GM23338 (cell line): Measurements from ENCODE around the gene GRAMD1A. TPM values are rescaled to one million over a fixed set of nuclear protein-coding genes. Genes with fewer than 3 reads are reported as not detected.

ENCODE experiments used
- ATAC-seq: fragments of 200-7000 bp; cut with Tn5 transposase; 3 replicates; pipeline ENCODE4 v1.9.1; 2020
- DNase-seq: peaks from one replicate; pipeline ENCODE4 v3.0.0-alpha.2; 2015; ENCODE audit warnings: low spot score
- H2AFZ ChIP-seq: fragments of 200-600 bp; sonication (generic); 2 replicates; pipeline ENCODE4 v1.8.0; 2016; ENCODE audit warnings: antibody characterized with exemption, mild to moderate bottlenecking, moderate library complexity
- H3F3A ChIP-seq: fragments of 200-600 bp; sonication (generic); replicated peaks from 2 replicates; pipeline ENCODE4 v1.8.0; 2017; ENCODE audit warnings: antibody characterized with exemption, mixed run types, low read depth
- H3K27ac ChIP-seq: fragments of 200-600 bp; sonication (generic); 2 replicates; pipeline ENCODE4 v1.6.1; 2016; ENCODE audit warnings: low read depth
- H3K27me3 ChIP-seq: fragments of 200-600 bp; sonication (generic); 2 replicates; pipeline ENCODE4 v1.8.0; 2016; ENCODE audit warnings: mild to moderate bottlenecking, mixed run types, moderate library complexity; ENCODE audit not compliant: insufficient read depth
- H3K36me3 ChIP-seq: fragments of 200-600 bp; sonication (generic); 2 replicates; pipeline ENCODE4 v1.8.0; 2016; ENCODE audit warnings: mild to moderate bottlenecking; ENCODE audit not compliant: insufficient read depth
- H3K4me1 ChIP-seq: fragments of 200-600 bp; sonication (generic); 2 replicates; pipeline ENCODE4 v1.8.0; 2016; ENCODE audit warnings: mild to moderate bottlenecking, moderate library complexity; ENCODE audit not compliant: insufficient read depth
- H3K4me2 ChIP-seq: fragments of 200-600 bp; sonication (generic); 2 replicates; pipeline ENCODE4 v1.7.1; 2017; ENCODE audit warnings: mixed run types
- H3K4me3 ChIP-seq: fragments of 200-600 bp; sonication (generic); 2 replicates; pipeline ENCODE4 v1.6.1; 2016; ENCODE audit warnings: mixed run types
- H3K79me2 ChIP-seq: fragments of 200-600 bp; sonication (generic); replicated peaks from 2 replicates; pipeline ENCODE4 v1.8.0; 2017; ENCODE audit warnings: mild to moderate bottlenecking; ENCODE audit not compliant: insufficient read depth
- H3K9me2 ChIP-seq: fragments of 200-600 bp; sonication (generic); 2 replicates; pipeline ENCODE4 v1.8.0; 2017; ENCODE audit not compliant: insufficient read depth
- H4K20me1 ChIP-seq: fragments of 200-600 bp; sonication (generic); replicated peaks from 2 replicates; pipeline ENCODE4 v1.8.0; 2017; ENCODE audit warnings: mild to moderate bottlenecking; ENCODE audit not compliant: insufficient read depth
- H3K27ac Mint-ChIP-seq: 2 replicates; pipeline ENCODE4 v1.8.0; 2020; ENCODE audit warnings: inconsistent platforms, mild to moderate bottlenecking, moderate library complexity, mixed read lengths
- H3K27me3 Mint-ChIP-seq: 3 replicates; pipeline ENCODE4 v1.8.0; 2022; ENCODE audit warnings: low read depth, mild to moderate bottlenecking, moderate library complexity, mixed read lengths, inconsistent platforms; ENCODE audit not compliant: insufficient read depth, poor library complexity
- H3K36me3 Mint-ChIP-seq: 3 replicates; pipeline ENCODE4 v1.8.0; 2021; ENCODE audit warnings: low read depth, mild to moderate bottlenecking, inconsistent platforms, moderate library complexity, mixed read lengths
- H3K4me1 Mint-ChIP-seq: 3 replicates; pipeline ENCODE4 v1.8.0; 2020; ENCODE audit warnings: mild to moderate bottlenecking, inconsistent platforms, mixed read lengths
- H3K4me3 Mint-ChIP-seq: 3 replicates; pipeline ENCODE4 v1.8.0; 2021; ENCODE audit warnings: moderate library complexity, mild to moderate bottlenecking, inconsistent platforms, mixed read lengths
- H3K9me3 Mint-ChIP-seq: 3 replicates; pipeline ENCODE4 v1.8.0; 2020; ENCODE audit warnings: moderate library complexity, mild to moderate bottlenecking, inconsistent platforms, mixed read lengths
- CREB1 ChIP-seq: fragments of 250-450 bp; sonication (Bioruptor Pico); IDR thresholded peaks from 2 replicates; pipeline ENCODE4 v1.5.0; 2020; ENCODE audit warnings: low read depth, mild to moderate bottlenecking, moderate library complexity
- EZH2 ChIP-seq: fragments of 200-600 bp; sonication (generic); IDR thresholded peaks from one replicate; pipeline ENCODE4 v1.8.0; 2017; ENCODE audit warnings: antibody characterized with exemption, mild to moderate bottlenecking, low read depth; ENCODE audit not compliant: unreplicated experiment
- EZH2phosphoT487 ChIP-seq: fragments of 200-600 bp; sonication (generic); IDR thresholded peaks from one replicate; pipeline ENCODE4 v1.8.1; 2018; ENCODE audit warnings: antibody characterized with exemption; ENCODE audit not compliant: unreplicated experiment
- JUNB ChIP-seq: IDR thresholded peaks from one replicate; pipeline ENCODE4 v1.6.1; 2016; ENCODE audit warnings: antibody characterized with exemption; ENCODE audit not compliant: unreplicated experiment
- NANOG ChIP-seq: IDR thresholded peaks from 2 replicates; pipeline ENCODE4 v1.6.1; 2016; ENCODE audit warnings: antibody characterized with exemption, borderline replicate concordance
- STAT1 ChIP-seq: IDR thresholded peaks from one replicate; pipeline ENCODE4 v1.6.1; 2016; ENCODE audit warnings: antibody characterized with exemption; ENCODE audit not compliant: unreplicated experiment
- ZNF114 ChIP-seq: fragments of 250-450 bp; sonication (Bioruptor Pico); IDR thresholded peaks from 2 replicates; pipeline ENCODE4 v1.5.0; 2020; ENCODE audit warnings: mild to moderate bottlenecking, moderate library complexity
- polyA plus RNA-seq: library from polyadenylated mRNA; unstranded; fragments of >200 nt; fragmentation: Nextera tagmentation; extraction: Ambion mirVana; gene quantifications from 2 replicates; pipeline ENCODE4 v1.2.1, GENCODE V29; 2016
- total RNA-seq: library from RNA; depleted of rRNA; stranded (reverse); fragments of >200 nt; shearing (Covaris generic); gene quantifications from 2 replicates; pipeline ENCODE4 v1.2.3, GENCODE V29; 2014
- TF ChIP-seq, protein P1 (sequence below): fragments of 250-450 bp; sonication (Bioruptor Pico); IDR thresholded peaks from 2 replicates; pipeline ENCODE4 v1.5.0; 2020; ENCODE audit warnings: mild to moderate bottlenecking, moderate library complexity
- TF ChIP-seq, protein P2 (sequence below): IDR thresholded peaks from 2 replicates; pipeline ENCODE4 v1.6.1; 2016; ENCODE audit warnings: antibody characterized with exemption
- TF ChIP-seq, protein P3 (sequence below), 2 experiments: fragments of 200-600 bp in 1 of 2; sonication (generic) in 1 of 2; conservative IDR thresholded peaks; 2 replicates each; pipeline versions ENCODE4 v1.5.1 to v1.6.1; 2016 to 2017; ENCODE audit warnings: antibody characterized with exemption in 2 of 2, low read depth in 2 of 2, mild to moderate bottlenecking in 2 of 2, moderate library complexity in 1 of 2

GRAMD1A gene
- total and polyA plus RNA-seq, 2 experiments from 2014 or later: 122 to 174 TPM

DNA sequence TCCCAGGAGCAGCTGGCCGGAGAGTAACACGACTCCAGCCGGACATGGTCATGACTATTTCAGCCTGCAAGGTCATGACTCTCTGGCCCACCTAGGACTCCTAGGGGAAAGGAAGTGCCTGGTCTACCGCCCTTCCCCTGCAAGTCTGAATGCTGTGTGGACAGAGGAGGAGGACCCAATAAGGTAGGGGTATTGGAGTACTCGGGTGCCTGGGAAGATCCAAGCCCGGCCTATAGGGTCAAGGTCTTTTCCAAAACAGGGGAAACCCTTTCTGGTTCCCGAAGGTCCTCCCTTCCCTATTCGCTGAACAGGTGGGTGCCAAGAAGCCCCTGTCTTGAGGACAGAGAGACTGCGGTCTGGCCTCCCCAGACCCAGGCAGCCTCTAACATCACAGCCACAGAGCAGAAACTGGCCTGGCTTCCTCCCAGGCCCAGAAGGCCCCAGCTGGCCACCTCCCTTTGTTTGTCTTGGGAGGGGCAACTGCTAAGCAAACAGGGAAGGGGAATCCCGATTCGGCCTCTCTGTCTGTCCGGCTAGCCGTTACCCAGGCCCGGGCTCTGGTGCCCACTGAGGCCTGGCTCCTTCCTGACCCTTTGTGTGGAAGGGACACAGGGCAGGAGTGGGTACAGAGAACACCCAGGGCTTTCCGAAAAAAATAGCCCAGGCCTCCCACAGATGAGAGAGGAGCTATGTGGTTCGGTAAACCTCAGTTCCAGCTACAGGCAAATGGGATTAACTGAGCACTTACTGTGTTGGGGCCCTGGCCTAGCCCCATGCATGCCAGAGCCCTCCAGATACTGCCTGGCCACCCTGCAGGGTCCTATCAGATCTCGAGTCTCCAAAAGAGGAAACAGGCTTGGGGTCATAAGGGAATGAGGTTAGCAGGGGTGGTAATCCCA lies 5.2 kb upstream of the GRAMD1A start (continued):
- TF ChIP-seq, protein P1, sequence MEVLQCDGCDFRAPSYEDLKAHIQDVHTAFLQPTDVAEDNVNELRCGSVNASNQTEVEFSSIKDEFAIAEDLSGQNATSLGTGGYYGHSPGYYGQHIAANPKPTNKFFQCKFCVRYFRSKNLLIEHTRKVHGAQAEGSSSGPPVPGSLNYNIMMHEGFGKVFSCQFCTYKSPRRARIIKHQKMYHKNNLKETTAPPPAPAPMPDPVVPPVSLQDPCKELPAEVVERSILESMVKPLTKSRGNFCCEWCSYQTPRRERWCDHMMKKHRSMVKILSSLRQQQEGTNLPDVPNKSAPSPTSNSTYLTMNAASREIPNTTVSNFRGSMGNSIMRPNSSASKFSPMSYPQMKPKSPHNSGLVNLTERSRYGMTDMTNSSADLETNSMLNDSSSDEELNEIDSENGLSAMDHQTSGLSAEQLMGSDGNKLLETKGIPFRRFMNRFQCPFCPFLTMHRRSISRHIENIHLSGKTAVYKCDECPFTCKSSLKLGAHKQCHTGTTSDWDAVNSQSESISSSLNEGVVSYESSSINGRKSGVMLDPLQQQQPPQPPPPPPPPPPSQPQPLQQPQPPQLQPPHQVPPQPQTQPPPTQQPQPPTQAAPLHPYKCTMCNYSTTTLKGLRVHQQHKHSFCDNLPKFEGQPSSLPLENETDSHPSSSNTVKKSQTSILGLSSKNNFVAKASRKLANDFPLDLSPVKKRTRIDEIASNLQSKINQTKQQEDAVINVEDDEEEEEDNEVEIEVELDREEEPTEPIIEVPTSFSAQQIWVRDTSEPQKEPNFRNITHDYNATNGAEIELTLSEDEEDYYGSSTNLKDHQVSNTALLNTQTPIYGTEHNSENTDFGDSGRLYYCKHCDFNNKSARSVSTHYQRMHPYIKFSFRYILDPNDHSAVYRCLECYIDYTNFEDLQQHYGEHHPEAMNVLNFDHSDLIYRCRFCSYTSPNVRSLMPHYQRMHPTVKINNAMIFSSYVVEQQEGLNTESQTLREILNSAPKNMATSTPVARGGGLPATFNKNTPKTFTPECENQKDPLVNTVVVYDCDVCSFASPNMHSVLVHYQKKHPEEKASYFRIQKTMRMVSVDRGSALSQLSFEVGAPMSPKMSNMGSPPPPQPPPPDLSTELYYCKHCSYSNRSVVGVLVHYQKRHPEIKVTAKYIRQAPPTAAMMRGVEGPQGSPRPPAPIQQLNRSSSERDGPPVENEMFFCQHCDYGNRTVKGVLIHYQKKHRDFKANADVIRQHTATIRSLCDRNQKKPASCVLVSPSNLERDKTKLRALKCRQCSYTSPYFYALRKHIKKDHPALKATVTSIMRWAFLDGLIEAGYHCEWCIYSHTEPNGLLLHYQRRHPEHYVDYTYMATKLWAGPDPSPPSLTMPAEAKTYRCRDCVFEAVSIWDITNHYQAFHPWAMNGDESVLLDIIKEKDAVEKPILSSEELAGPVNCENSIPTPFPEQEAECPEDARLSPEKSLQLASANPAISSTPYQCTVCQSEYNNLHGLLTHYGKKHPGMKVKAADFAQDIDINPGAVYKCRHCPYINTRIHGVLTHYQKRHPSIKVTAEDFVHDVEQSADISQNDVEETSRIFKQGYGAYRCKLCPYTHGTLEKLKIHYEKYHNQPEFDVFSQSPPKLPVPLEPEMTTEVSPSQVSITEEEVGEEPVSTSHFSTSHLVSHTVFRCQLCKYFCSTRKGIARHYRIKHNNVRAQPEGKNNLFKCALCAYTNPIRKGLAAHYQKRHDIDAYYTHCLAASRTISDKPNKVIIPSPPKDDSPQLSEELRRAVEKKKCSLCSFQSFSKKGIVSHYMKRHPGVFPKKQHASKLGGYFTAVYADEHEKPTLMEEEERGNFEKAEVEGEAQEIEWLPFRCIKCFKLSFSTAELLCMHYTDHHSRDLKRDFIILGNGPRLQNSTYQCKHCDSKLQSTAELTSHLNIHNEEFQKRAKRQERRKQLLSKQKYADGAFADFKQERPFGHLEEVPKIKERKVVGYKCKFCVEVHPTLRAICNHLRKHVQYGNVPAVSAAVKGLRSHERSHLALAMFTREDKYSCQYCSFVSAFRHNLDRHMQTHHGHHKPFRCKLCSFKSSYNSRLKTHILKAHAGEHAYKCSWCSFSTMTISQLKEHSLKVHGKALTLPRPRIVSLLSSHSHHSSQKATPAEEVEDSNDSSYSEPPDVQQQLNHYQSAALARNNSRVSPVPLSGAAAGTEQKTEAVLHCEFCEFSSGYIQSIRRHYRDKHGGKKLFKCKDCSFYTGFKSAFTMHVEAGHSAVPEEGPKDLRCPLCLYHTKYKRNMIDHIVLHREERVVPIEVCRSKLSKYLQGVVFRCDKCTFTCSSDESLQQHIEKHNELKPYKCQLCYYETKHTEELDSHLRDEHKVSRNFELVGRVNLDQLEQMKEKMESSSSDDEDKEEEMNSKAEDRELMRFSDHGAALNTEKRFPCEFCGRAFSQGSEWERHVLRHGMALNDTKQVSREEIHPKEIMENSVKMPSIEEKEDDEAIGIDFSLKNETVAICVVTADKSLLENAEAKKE (CRISPR knock-in tag): no peak
- TF ChIP-seq STAT1: no peak
- no peak for TF ChIP-seq EZH2phosphoT487
- no peak for TF ChIP-seq JUNB
- TF ChIP-seq EZH2: no peak
- no peak for TF ChIP-seq NANOG

DNA sequence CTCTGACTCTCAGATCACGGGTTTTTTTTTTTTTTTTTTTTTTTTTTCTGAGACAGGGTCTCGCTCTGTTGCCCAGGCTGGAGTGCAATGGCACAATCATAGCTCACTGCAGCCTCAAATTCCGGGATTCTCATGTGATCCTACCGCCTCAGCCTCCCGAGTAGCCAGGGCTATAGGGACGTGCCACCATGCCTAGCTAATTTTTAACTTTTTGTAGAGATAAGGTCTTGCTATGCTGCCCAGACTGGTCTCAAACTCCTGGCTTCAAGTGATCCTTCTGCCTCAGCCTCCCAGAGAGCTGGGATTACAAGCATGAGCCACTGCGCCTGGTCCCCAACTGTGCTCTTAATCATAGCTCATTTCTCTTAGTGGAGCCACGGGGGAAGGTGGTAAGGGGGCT lies 4.6 kb upstream of the GRAMD1A start:
- Histone ChIP-seq H2AFZ (no peak overlapping the region; the same call in 1 of the 2 replicates), H3K9me2 (no peaks in the 10 kb centered on the region), H3K27ac (no peak overlapping the region), H3K4me2 (no peak overlapping the region), H3K4me1 (peaks cover 28% of the 10 kb centered on the region), H3K4me3 (no peak overlapping the region), H3K36me3 (no peaks in the 10 kb centered on the region), H3K79me2 (peaks cover under 1% of the 10 kb centered on the region; the same call in 1 of the 2 replicates), H3K27me3 (no peaks in the 10 kb centered on the region), H3F3A (peaks cover 15% of the 10 kb centered on the region), H4K20me1 (no peaks in the 10 kb centered on the region)
- DNase-seq (no peak), ATAC-seq (no peak)
- H3K36me3 Mint-ChIP-seq: no peaks in the 10 kb centered on the region; the same call in 2 of the 3 replicates
- peaks cover 23% of the 10 kb centered on the region for H3K27me3 Mint-ChIP-seq
- H3K4me3 Mint-ChIP-seq: no peak overlapping the region
- H3K9me3 Mint-ChIP-seq: peaks cover 14% of the 10 kb centered on the region
- H3K27ac Mint-ChIP-seq: no peak overlapping the region
- peaks cover 26% of the 10 kb centered on the region for H3K4me1 Mint-ChIP-seq
- TF ChIP-seq, protein P2, sequence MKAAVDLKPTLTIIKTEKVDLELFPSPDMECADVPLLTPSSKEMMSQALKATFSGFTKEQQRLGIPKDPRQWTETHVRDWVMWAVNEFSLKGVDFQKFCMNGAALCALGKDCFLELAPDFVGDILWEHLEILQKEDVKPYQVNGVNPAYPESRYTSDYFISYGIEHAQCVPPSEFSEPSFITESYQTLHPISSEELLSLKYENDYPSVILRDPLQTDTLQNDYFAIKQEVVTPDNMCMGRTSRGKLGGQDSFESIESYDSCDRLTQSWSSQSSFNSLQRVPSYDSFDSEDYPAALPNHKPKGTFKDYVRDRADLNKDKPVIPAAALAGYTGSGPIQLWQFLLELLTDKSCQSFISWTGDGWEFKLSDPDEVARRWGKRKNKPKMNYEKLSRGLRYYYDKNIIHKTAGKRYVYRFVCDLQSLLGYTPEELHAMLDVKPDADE: no peak
- TF ChIP-seq, protein P3, sequence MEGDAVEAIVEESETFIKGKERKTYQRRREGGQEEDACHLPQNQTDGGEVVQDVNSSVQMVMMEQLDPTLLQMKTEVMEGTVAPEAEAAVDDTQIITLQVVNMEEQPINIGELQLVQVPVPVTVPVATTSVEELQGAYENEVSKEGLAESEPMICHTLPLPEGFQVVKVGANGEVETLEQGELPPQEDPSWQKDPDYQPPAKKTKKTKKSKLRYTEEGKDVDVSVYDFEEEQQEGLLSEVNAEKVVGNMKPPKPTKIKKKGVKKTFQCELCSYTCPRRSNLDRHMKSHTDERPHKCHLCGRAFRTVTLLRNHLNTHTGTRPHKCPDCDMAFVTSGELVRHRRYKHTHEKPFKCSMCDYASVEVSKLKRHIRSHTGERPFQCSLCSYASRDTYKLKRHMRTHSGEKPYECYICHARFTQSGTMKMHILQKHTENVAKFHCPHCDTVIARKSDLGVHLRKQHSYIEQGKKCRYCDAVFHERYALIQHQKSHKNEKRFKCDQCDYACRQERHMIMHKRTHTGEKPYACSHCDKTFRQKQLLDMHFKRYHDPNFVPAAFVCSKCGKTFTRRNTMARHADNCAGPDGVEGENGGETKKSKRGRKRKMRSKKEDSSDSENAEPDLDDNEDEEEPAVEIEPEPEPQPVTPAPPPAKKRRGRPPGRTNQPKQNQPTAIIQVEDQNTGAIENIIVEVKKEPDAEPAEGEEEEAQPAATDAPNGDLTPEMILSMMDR (conservative IDR thresholded peaks at IDR 0.05; ENCODE audit: low read depth in 2 of 2): no peak
- TF ChIP-seq EZH2: no peak
- TF ChIP-seq CREB1 (CRISPR knock-in tag): no peak
- no peak for TF ChIP-seq NANOG
- no peak for TF ChIP-seq ZNF114 (CRISPR knock-in tag)
